GM20000 (cell line): Measurements from ENCODE around the gene RASSF4.

Experiments
- DNase-seq: peaks from one replicate; pipeline ENCODE4 v3.0.0; 2012; ENCODE audit warnings: low spot score
- TF ChIP-seq, protein P1 (sequence below): IDR thresholded peaks from 2 replicates; pipeline ENCODE4 v1.5.1; 2012; ENCODE audit warnings: mild to moderate bottlenecking, control low read depth; ENCODE audit errors: extremely low read depth, missing control alignments

The RASSF4 gene

DNA sequence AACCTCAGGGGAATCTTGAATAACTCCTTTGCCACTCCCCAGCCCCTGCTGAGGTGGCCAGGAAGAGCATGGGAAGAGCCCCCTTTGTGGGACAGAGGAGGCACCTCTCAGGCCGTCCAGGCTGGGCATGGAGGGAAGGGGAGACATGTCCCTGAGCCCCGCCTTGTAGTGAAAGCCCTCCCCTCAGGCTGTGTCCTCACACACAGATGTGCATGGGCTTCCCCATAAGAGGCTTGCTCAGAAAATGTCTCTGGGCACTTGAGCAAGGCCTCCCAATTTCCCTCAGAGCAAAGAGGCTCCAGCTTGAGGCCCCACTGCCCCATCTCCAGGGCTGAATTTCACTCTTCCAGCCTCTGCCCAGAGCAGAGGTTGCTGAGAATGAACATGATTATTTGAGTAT is 44.7 kb upstream of the RASSF4 start:
- DNase-seq, result no peak
- TF ChIP-seq, protein P1, sequence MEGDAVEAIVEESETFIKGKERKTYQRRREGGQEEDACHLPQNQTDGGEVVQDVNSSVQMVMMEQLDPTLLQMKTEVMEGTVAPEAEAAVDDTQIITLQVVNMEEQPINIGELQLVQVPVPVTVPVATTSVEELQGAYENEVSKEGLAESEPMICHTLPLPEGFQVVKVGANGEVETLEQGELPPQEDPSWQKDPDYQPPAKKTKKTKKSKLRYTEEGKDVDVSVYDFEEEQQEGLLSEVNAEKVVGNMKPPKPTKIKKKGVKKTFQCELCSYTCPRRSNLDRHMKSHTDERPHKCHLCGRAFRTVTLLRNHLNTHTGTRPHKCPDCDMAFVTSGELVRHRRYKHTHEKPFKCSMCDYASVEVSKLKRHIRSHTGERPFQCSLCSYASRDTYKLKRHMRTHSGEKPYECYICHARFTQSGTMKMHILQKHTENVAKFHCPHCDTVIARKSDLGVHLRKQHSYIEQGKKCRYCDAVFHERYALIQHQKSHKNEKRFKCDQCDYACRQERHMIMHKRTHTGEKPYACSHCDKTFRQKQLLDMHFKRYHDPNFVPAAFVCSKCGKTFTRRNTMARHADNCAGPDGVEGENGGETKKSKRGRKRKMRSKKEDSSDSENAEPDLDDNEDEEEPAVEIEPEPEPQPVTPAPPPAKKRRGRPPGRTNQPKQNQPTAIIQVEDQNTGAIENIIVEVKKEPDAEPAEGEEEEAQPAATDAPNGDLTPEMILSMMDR, result no peak

DNA sequence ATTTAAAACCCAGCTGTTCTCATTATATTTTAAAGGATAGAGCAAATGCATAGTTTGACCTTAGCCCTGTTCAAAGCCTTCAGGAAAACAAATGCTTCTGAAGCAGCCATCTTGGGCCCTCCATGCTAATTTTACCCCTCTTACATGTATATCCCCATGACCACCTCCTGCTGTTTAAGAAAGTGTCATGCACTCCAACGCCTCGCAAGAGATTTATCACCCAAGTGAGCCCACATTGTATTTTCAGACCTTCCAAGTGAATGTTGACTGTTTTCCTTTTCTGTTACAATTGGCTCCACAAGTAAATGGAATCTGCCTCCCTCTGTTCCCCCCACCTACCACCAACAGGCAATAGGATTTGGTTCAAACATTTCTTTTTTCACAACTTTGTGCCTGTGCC is 43.2 kb upstream of the RASSF4 start:
- DNase-seq, result no peak
- TF ChIP-seq, protein P1, result no peak

DNA sequence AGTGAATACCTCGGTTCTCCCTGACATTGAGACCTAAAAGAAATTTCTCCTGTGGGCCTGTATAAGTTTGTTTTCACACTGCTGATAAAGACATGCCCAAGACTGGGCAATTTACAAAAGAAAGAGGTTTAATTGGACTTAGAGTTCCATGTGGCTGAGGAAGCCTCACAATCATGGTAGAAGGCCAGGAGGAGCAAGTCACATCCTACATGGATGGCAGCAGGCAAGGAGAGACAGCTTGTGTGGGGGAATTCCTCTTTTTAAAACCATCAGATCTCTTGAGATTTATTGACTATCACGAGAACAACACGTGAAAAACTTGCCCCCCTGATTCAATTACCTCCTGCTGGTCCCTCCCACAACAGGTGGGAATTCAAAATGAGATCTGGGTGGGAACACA is 41.8 kb upstream of the RASSF4 start:
- no peak for DNase-seq
- TF ChIP-seq, protein P1, result no peak

DNA sequence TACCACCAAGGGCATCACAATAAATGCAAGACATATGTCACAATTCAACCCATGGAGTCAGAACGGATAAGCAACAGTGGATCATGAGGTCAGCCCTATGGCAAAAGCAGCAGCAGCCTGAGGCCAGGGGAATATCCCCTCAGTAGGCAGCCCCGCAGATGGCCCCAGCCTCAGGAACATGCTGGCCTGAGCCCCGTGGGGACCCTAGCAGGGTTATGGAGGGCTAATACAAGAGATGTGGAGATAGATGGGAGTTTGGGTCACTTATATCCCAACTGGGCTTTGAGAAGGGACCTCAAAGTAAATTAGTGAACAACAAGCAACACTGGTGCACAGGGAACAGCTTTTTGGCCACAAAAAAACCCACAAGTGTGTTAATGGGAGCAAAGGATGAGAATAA is 39.4 kb upstream of the RASSF4 start:
- DNase-seq, result no peak
- TF ChIP-seq, protein P1, result no peak

DNA sequence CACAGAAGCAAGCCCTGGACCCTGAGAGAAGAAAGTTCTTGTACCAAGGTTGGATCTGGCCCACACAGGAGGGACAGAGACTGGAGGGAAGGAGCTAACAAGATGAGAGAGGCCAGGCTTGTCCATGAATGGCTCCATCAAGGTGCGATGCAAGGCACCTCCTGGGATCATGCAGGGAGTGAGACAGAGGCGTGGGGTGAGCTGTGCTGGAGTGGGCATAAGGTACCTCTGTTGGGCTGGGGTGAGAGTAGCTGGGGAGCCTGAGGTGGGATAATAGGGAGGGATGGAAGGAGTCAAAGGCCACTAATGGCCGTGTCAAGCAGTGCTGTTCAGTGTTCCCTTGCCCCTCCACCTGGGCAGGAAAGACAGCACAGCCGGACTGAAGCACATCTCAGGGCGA is 38.5 kb upstream of the RASSF4 start:
- no peak for DNase-seq
- TF ChIP-seq, protein P1, result no peak

DNA sequence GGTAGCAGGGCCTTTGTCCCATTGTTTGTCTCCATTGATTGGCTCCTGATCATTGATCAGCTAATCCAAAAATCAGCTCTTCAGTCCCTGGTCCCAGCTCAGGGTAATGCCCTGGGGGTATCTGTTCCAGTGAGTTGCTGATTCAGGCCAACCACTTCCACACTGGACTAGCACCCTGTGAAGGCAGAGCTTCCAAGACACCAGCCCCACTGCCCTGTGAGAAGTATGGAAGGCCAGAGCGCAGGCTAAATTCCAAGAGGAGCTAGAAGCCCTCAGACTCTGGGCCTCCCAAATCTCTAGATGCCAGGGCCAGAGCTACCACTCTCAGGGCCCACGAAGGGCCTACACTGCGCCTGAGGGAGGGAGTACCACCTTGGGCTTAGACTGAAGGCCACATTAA is 38.1 kb upstream of the RASSF4 start:
- TF ChIP-seq, protein P1, result no peak

DNA sequence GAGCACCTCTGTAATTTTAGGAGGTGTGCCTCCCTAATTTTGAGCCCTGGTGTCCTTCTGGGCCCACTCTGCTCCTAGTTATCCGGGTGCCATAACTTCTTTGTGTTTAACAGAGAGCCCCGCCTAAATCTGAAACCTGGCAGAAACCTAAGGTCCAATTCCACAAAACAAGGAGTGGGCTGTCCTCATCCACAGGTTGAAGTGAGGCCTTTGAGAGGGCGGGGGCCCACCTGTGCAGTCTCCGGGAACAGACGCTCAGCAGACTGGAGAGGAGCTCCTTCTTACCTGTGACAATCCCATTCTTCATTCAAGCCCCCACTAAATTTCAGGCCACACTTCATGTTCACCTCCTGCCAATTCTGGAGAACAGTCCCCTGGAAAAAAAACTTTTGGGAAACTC is 37.6 kb upstream of the RASSF4 start:
- no peak for DNase-seq
- TF ChIP-seq, protein P1, result no peak

More for the DNA sequence above, 38.1 kb upstream of the RASSF4 start:
- no peak for DNase-seq
